Esophagus squamous epithelium (tissue), 4 donors: ENCODE data around the gene HSF2BP.

Experiments
- CTCF ChIP-seq, 6 experiments: fragments of 450-650 bp in 4 of 6; fragments of 200-600 bp in 2 of 6; sonication (generic) in 2 of 6; IDR thresholded peaks; one replicate each; pipeline ENCODE4 v1.5.1; 2016 to 2019; ENCODE audit warnings: antibody characterized with exemption in 6 of 6, mild to moderate bottlenecking in 4 of 6, moderate library complexity in 4 of 6
- POLR2A ChIP-seq, 4 donors: fragments of 450-650 bp; IDR thresholded peaks; one replicate each; pipeline ENCODE4 v1.6.1; 2017; ENCODE audit warnings: antibody characterized with exemption in 4 of 4, mild to moderate bottlenecking in 4 of 4, moderate library complexity in 3 of 4

GRCh38 chr21:43614839-43615238, 44.4 kb downstream of the HSF2BP start:
- TF ChIP-seq CTCF (IDR thresholded peaks at IDR 0.05) (no peak), POLR2A (IDR thresholded peaks at IDR 0.05) (no peak)
